GM19455 (cell line): ENCODE measurements around the gene CSN3.

ENCODE experiments used
- ATAC-seq: cut with Tn5 transposase; IDR thresholded peaks from one replicate; pipeline ENCODE4 v1.9.1; 2021; ENCODE audit not compliant: unreplicated experiment

The CSN3 gene

GRCh38 chr4:70291341-70291740 is 48.9 kb downstream of the CSN3 start:
- ATAC-seq, result no peak

- no peak for ATAC-seq
Observed at GRCh38 chr4:70297576-70297975, 55.2 kb downstream of the CSN3 start.

- no peak for ATAC-seq
Observed at GRCh38 chr4:70298051-70298450, 55.7 kb downstream of the CSN3 start.

GRCh38 chr4:70299643-70300042 is 57.2 kb downstream of the CSN3 start:
- ATAC-seq, result no peak

- ATAC-seq, result no peak
Observed at GRCh38 chr4:70300215-70300614, 57.8 kb downstream of the CSN3 start.
